Naive thymus-derived CD4-positive, alpha-beta T cell (primary cell): ENCODE measurements around the gene IFT122. TPM values are rescaled to one million over a fixed set of nuclear protein-coding genes. Genes with fewer than 3 reads are reported as not detected.

Experiments
- ATAC-seq: fragments of 150-1000 bp; cut with Tn5 transposase; 2 replicates; pipeline ENCODE4 v1.10.0; 2021; ENCODE audit warnings: mild to moderate bottlenecking, moderate library complexity
- CTCF ChIA-PET: fragments of 350-600 bp; sonication (Branson Sonifier 250); formaldehyde crosslinking; loops from one replicate; lab custom pipeline; 2021; ENCODE audit warnings: antibody characterized with exemption; lab: Charles Lee
- POLR2A ChIA-PET: fragments of 350-600 bp; sonication (Branson Sonifier 250); formaldehyde crosslinking; loops from one replicate; lab custom pipeline; 2021; ENCODE audit warnings: antibody characterized with exemption, inconsistent platforms; lab: Charles Lee
- DNase-seq, 9 donors: peaks; one replicate each; pipeline versions ENCODE4 v3.0.0 to v3.0.0-alpha.2; 2020 to 2022; ENCODE audit warnings: mixed read lengths in 1 of 9
- H3K27ac ChIP-seq: one replicate; pipeline ENCODE4 v1.7.0; 2013; ENCODE audit warnings: mild to moderate bottlenecking, low read depth, low read length, moderate library complexity
- H3K27me3 ChIP-seq, 2 donors: one replicate each; pipeline ENCODE4 v1.7.0; 2013; ENCODE audit warnings: low read length in 2 of 2, mild to moderate bottlenecking in 2 of 2, moderate library complexity in 2 of 2; ENCODE audit not compliant: control insufficient read depth in 2 of 2, insufficient read depth in 2 of 2
- H3K36me3 ChIP-seq, 3 experiments: 1 replicate in 2 of 3; 2 replicates in 1 of 3; pipeline ENCODE4 v1.7.0; 2013; ENCODE audit warnings: low read length in 3 of 3, mild to moderate bottlenecking in 3 of 3, moderate library complexity in 1 of 3; ENCODE audit not compliant: insufficient read depth in 3 of 3, control insufficient read depth in 2 of 3
- H3K4me1 ChIP-seq, 2 donors: one replicate each; pipeline ENCODE4 v1.7.0; 2013; ENCODE audit warnings: low read length in 2 of 2, mild to moderate bottlenecking in 2 of 2, moderate library complexity in 1 of 2; ENCODE audit not compliant: control insufficient read depth in 2 of 2, insufficient read depth in 2 of 2
- H3K4me3 ChIP-seq: 2 replicates; pipeline ENCODE4 v1.7.0; 2013; ENCODE audit warnings: mild to moderate bottlenecking, low read length
- H3K9me3 ChIP-seq, 3 experiments: 1 replicate in 2 of 3; 2 replicates in 1 of 3; pipeline ENCODE4 v1.7.0; 2013; ENCODE audit warnings: low read length in 3 of 3; ENCODE audit not compliant: control insufficient read depth in 2 of 3
- H3K27ac Mint-ChIP-seq, 9 donors: one replicate each; pipeline ENCODE4 v1.8.0; 2020 to 2022; ENCODE audit warnings: mixed read lengths in 9 of 9, mild to moderate bottlenecking in 8 of 9, moderate library complexity in 5 of 9, inconsistent platforms in 2 of 9
- H3K27me3 Mint-ChIP-seq, 5 donors: one replicate each; pipeline ENCODE4 v1.8.0; 2021 to 2022; ENCODE audit warnings: mixed read lengths in 5 of 5, mild to moderate bottlenecking in 1 of 5
- H3K36me3 Mint-ChIP-seq, 5 donors: one replicate each; pipeline ENCODE4 v1.8.0; 2020 to 2022; ENCODE audit warnings: mixed read lengths in 5 of 5, mild to moderate bottlenecking in 3 of 5, inconsistent platforms in 1 of 5
- H3K4me1 Mint-ChIP-seq, 7 donors: one replicate each; pipeline ENCODE4 v1.8.0; 2020 to 2022; ENCODE audit warnings: mixed read lengths in 7 of 7, mild to moderate bottlenecking in 3 of 7, inconsistent platforms in 1 of 7
- H3K4me3 Mint-ChIP-seq, 10 donors: one replicate each; pipeline ENCODE4 v1.8.0; 2020 to 2022; ENCODE audit warnings: mild to moderate bottlenecking in 10 of 10, mixed read lengths in 10 of 10, moderate library complexity in 6 of 10, inconsistent platforms in 2 of 10
- H3K9me3 Mint-ChIP-seq, 11 donors: one replicate each; pipeline ENCODE4 v1.8.0; 2020 to 2022; ENCODE audit warnings: mixed read lengths in 11 of 11, mild to moderate bottlenecking in 4 of 11, inconsistent platforms in 1 of 11, moderate library complexity in 1 of 11
- intact Hi-C, 2 donors: fragments of 100-400 bp; cut with micrococcal nuclease; formaldehyde crosslinking; loops; one replicate each; pipeline ENCODE4 v1.15.1; 2023
- polyA plus RNA-seq, 2 donors: library from polyadenylated mRNA; unstranded; fragments of 300-500 nt; fragmentation: Illumina TruSeq; gene quantifications; one replicate each; pipeline ENCODE4 v1.2.3, GENCODE V29; 2021
- total RNA-seq, 6 experiments: library from RNA in 5 of 6; stranded (reverse) in 5 of 6; gene quantifications; 1 replicate in 5 of 6; 2 replicates in 1 of 6; pipeline ENCODE4 v1.2.3 and lab custom pipeline; 2021 to 2026

IFT122 gene
- total and polyA plus RNA-seq, 7 experiments from 2014 or later, result 3.3 to 25.2 (median 17.7) TPM

GRCh38 chr3:129469026-129469425 lies 29.0 kb downstream of the IFT122 start:
- Histone ChIP-seq H3K4me1 (no peaks in the 10 kb centered on the region), H3K4me3 (no peak overlapping the region), H3K27ac (no peak overlapping the region), H3K9me3 (no peaks in the 10 kb centered on the region), H3K27me3 (no peaks in the 10 kb centered on the region), H3K36me3 (no peaks in the 10 kb centered on the region)
- H3K4me1 Mint-ChIP-seq, result peaks cover 2 to 17% (median 8%) of the 10 kb centered on the region in 7 donors
- ATAC-seq (no peak), DNase-seq (peak in 3 of 9 donors; percentile 15 to 44 (median 16))
- intact Hi-C loops, result loop anchor here in 1 of 2 donors (5.0 kb wide), 1 partner anchor 1212 kb away; no protein-coding TSS in a partner anchor
- H3K27me3 Mint-ChIP-seq, result no peaks in the 10 kb centered on the region
- POLR2A ChIA-PET, result interaction anchor here (1.0 to 1.3 kb wide), 2 partner anchors 27 to 29 kb away, joined by 3 to 7 read pairs; partner anchors contain the start of genes IFT122 and MBD4
- peaks cover 0 to 42% (median 10%) of the 10 kb centered on the region in 5 donors for H3K36me3 Mint-ChIP-seq
- peak overlapping the region in 6 of 9 donors; percentile 4 to 71 (median 27) for H3K27ac Mint-ChIP-seq
- no peak overlapping the region for H3K4me3 Mint-ChIP-seq
- no peaks in the 10 kb centered on the region for H3K9me3 Mint-ChIP-seq
- CTCF ChIA-PET, result no interaction called here

- no peak for ATAC-seq
- H3K36me3 ChIP-seq, result no peaks in the 10 kb centered on the region
- Mint-ChIP-seq H3K27ac (peak overlapping the region in 1 of 9 donors; percentile 36), H3K27me3 (no peaks in the 10 kb centered on the region), H3K36me3 (peaks cover 0 to 35% (median 14%) of the 10 kb centered on the region in 5 donors), H3K9me3 (no peaks in the 10 kb centered on the region), H3K4me1 (peaks cover 2 to 17% (median 8%) of the 10 kb centered on the region in 7 donors), H3K4me3 (no peak overlapping the region)
- H3K9me3 ChIP-seq, result no peaks in the 10 kb centered on the region
- H3K27me3 ChIP-seq, result no peaks in the 10 kb centered on the region
- ChIA-PET CTCF (interaction anchor here (1.2 kb wide), 1 partner anchor 16 kb away, joined by 3 read pairs; no protein-coding TSS in a partner anchor), POLR2A (interaction anchor here (1.1 kb wide), 1 partner anchor 9 kb away, joined by 3 read pairs; no protein-coding TSS in a partner anchor)
- intact Hi-C loops, result no loop called here
- H3K4me3 ChIP-seq, result no peak overlapping the region
- DNase-seq, result no peak
- H3K4me1 ChIP-seq, result no peaks in the 10 kb centered on the region
- no peak overlapping the region for H3K27ac ChIP-seq
Measured at GRCh38 chr3:129470861-129471260, 30.8 kb downstream of the IFT122 start.

- ChIA-PET POLR2A (interaction anchor here (0.6 kb wide), 1 partner anchor 333 kb away, joined by 3 read pairs; no protein-coding TSS in a partner anchor), CTCF (no interaction called here)
- no peaks in the 10 kb centered on the region for H3K27me3 ChIP-seq
- DNase-seq, result no peak
- no peaks in the 10 kb centered on the region for H3K9me3 Mint-ChIP-seq
- H3K9me3 ChIP-seq, result no peaks in the 10 kb centered on the region
- H3K4me3 Mint-ChIP-seq, result no peak overlapping the region
- ATAC-seq, result no peak
- no peak overlapping the region for H3K27ac Mint-ChIP-seq
- no peaks in the 10 kb centered on the region for H3K4me1 ChIP-seq
- H3K36me3 ChIP-seq, result peaks cover 0 to 9% (median 4%) of the 10 kb centered on the region in 3 experiments
- no peak overlapping the region for H3K4me3 ChIP-seq
- intact Hi-C loops, result no loop called here
- H3K27ac ChIP-seq, result no peak overlapping the region
- H3K4me1 Mint-ChIP-seq, result peaks cover 0 to 17% (median 8%) of the 10 kb centered on the region in 7 donors
- H3K36me3 Mint-ChIP-seq, result peaks cover 4 to 45% (median 22%) of the 10 kb centered on the region in 5 donors
- H3K27me3 Mint-ChIP-seq, result no peaks in the 10 kb centered on the region
Measured at GRCh38 chr3:129473067-129473768, 33.2 kb downstream of the IFT122 start.

- peaks cover 0 to 9% (median 6%) of the 10 kb centered on the region in 3 experiments for H3K36me3 ChIP-seq
- ChIA-PET POLR2A (interaction anchor here (0.6 kb wide), 1 partner anchor 332 kb away, joined by 3 read pairs; no protein-coding TSS in a partner anchor), CTCF (no interaction called here)
- H3K4me1 ChIP-seq, result no peaks in the 10 kb centered on the region
- H3K27ac ChIP-seq, result no peak overlapping the region
- no peaks in the 10 kb centered on the region for H3K9me3 ChIP-seq
- no peak overlapping the region for H3K4me3 ChIP-seq
- Mint-ChIP-seq H3K9me3 (no peaks in the 10 kb centered on the region), H3K4me1 (peaks cover 0 to 16% (median 8%) of the 10 kb centered on the region in 7 donors), H3K4me3 (no peak overlapping the region), H3K27ac (no peak overlapping the region), H3K27me3 (no peaks in the 10 kb centered on the region), H3K36me3 (peaks cover 4 to 45% (median 22%) of the 10 kb centered on the region in 5 donors)
- no peaks in the 10 kb centered on the region for H3K27me3 ChIP-seq
- no peak for ATAC-seq
- intact Hi-C loops, result no loop called here
- no peak for DNase-seq
Measured at GRCh38 chr3:129473769-129474152, 33.7 kb downstream of the IFT122 start.

GRCh38 chr3:129474984-129475804 lies 35.2 kb downstream of the IFT122 start:
- no peaks in the 10 kb centered on the region for H3K9me3 Mint-ChIP-seq
- Histone ChIP-seq H3K36me3 (peaks cover 0 to 9% (median 7%) of the 10 kb centered on the region in 3 experiments), H3K4me1 (no peaks in the 10 kb centered on the region), H3K27me3 (no peaks in the 10 kb centered on the region), H3K9me3 (no peaks in the 10 kb centered on the region), H3K4me3 (no peak overlapping the region), H3K27ac (no peak overlapping the region)
- H3K4me3 Mint-ChIP-seq, result no peak overlapping the region
- peaks cover 0 to 4% (median under 1%) of the 10 kb centered on the region in 7 donors for H3K4me1 Mint-ChIP-seq
- intact Hi-C loops, result no loop called here
- CTCF ChIA-PET, result interaction anchor here (1.2 to 1.5 kb wide), 2 partner anchors 11 to 15 kb away, joined by 3 to 5 read pairs; no protein-coding TSS in a partner anchor
- POLR2A ChIA-PET, result interaction anchor here (0.6 kb wide), 1 partner anchor 193 kb away, joined by 7 read pairs; no protein-coding TSS in a partner anchor
- H3K36me3 Mint-ChIP-seq, result peaks cover 0 to 41% (median 16%) of the 10 kb centered on the region in 5 donors
- ATAC-seq (no peak), DNase-seq (no peak)
- no peaks in the 10 kb centered on the region for H3K27me3 Mint-ChIP-seq
- no peak overlapping the region for H3K27ac Mint-ChIP-seq

GRCh38 chr3:129475863-129476262 lies 35.8 kb downstream of the IFT122 start:
- Histone ChIP-seq H3K36me3 (peaks cover 0 to 9% (median 7%) of the 10 kb centered on the region in 3 experiments), H3K9me3 (no peaks in the 10 kb centered on the region), H3K27ac (no peak overlapping the region), H3K4me3 (no peak overlapping the region), H3K27me3 (no peaks in the 10 kb centered on the region), H3K4me1 (no peaks in the 10 kb centered on the region)
- DNase-seq, result no peak
- Mint-ChIP-seq H3K4me3 (no peak overlapping the region), H3K36me3 (peaks cover 0 to 38% (median 16%) of the 10 kb centered on the region in 5 donors), H3K9me3 (no peaks in the 10 kb centered on the region), H3K27ac (no peak overlapping the region), H3K4me1 (peaks cover 0 to 5% (median 2%) of the 10 kb centered on the region in 7 donors), H3K27me3 (no peaks in the 10 kb centered on the region)
- intact Hi-C loops, result no loop called here
- ATAC-seq, result no peak
- POLR2A ChIA-PET, result interaction anchor here (0.6 kb wide), 1 partner anchor 194 kb away, joined by 7 read pairs; no protein-coding TSS in a partner anchor
- CTCF ChIA-PET, result interaction anchor here (1.2 to 1.5 kb wide), 2 partner anchors 10 to 14 kb away, joined by 3 to 5 read pairs; no protein-coding TSS in a partner anchor
